Measurements from ENCODE around the gene CST2.
"Not testable (repeated sequence)": the region's sequence is repeated elsewhere in the genome, so short reads cannot be mapped to it uniquely, and the experiment has no call there.

The CST2 gene

GRCh38 chr20:23810349-23810748 lies 16.2 kb downstream of the CST2 start:
- not testable (repeated sequence) for DNase-seq (ENCODE audit: low read depth in 2 of 2)

DNA sequence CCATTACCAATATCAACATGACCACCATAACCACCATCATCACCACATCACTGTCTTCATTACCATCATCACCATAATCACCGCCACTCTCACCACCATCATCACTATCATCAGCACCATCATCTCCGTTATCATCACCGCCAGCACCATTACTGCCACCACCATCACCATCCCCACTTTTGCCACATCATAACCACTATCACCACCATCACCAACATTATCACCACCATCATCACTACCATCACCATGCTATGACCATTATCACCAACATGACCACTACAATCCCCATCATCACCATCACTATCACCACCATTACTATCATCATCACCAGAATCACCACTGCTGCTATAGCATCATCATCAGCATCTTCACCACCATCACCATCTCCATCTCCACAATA lies 25.7 kb downstream of the CST2 start:
- no peak for DNase-seq (ENCODE audit: low read depth in 2 of 2)

DNA sequence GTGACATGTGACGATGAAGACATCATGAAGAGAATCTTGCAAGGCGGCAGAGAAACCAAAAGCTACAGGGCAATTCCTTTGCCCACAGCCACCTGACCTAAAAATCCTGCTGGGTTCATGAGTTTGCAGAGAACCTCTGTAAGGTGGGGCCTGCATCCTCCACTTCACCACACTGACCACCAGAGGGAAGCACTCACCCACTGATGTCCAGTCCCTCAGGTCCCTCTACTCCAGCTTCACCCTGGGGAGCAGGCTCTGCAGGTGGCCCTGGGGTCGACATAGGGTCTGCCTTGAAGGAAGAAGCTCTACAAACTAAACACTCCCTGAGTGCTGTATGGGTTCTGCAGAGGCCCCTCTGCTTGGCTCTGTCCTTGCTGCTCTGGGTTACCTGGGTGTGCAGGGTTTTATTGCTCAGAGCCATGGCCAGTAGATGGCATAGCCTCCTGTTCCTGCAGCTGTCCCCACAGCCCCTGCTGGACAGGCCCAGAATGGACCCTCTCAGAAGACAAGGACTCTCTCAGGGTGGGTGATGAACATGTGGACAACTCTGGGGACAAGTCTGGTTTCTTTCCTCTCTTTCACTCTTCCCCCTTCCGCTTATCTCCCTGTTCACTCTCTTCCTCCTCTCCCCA lies 27.2 kb downstream of the CST2 start:
- peak in 1 of 2 donors; percentile 2 for DNase-seq (ENCODE audit: low read depth in 2 of 2)

- DNase-seq (ENCODE audit: low read depth in 2 of 2), result no peak
These were observed 31.0 kb downstream of the CST2 start for GRCh38 chr20:23795526-23795925.

DNA sequence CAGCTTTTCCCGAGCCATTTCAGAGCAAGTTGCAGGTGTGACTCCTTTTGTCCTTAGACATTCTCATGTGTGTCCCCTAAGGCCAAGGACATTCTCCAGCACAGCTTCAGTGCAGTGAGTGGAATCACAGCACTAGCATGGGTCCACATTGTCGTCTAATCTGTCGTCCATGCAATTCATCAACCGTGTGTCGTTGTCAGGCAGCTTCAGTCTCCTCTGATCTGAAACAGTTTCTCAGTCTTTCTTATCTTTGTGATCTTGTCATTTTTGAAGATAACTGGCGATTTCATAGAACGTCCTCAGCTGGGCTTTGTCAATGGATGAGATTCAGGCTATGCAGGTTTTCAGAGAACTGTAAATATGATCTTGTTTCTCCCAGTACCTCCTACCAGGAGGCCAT lies 31.7 kb downstream of the CST2 start:
- no peak for DNase-seq (ENCODE audit: low read depth in 2 of 2)

DNA sequence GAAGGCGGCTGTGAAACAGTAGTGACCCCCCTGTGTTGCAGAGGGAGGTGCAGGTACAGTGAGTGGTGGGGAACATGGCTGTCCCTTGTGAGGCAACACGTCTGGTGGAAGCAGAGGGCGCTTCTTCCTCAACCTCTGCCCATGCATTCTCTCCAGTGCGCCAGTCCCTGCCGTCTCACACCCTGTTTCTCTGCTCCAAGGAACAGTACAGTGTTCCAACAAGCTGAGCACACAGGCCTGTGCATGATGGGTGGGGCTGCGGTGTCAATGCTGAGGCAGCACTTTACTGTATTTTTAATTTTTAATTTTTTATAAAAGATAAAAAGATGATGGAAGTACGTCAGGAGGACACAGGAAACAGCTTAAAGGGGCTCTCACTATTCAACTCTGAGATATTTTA lies 32.5 kb downstream of the CST2 start:
- DNase-seq (ENCODE audit: low read depth in 2 of 2), result no peak

- DNase-seq (ENCODE audit: low read depth in 2 of 2), result no peak
These were observed 43.1 kb downstream of the CST2 start for GRCh38 chr20:23783447-23783846.

GRCh38 chr20:23782366-23782983 lies 44.1 kb downstream of the CST2 start:
- no peak for DNase-seq (ENCODE audit: low read depth in 2 of 2)

GRCh38 chr20:23778676-23779075 lies 47.9 kb downstream of the CST2 start:
- not testable (repeated sequence) for DNase-seq (ENCODE audit: low read depth in 2 of 2)

DNA sequence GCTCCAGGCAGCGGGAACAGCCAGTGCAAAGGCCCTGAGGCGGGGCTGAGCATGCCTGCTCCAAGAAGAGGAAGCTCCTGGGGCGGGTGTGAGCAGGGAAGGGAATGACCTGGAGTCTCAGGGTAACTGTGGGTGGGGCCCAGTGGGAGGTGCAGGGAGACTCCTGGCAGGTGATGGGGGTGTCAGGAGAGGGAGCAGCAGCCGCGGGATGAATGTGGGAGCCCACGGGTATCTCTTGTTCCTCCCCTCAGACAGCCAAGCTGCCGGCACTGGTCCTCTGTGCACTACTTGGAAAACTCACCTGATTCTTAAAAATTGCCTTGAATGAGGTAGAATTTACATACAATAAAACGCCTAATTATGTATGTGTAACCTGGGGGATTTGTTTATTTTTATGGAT lies 49.1 kb downstream of the CST2 start:
- DNase-seq (ENCODE audit: low read depth in 2 of 2), result not testable (repeated sequence)

DNA sequence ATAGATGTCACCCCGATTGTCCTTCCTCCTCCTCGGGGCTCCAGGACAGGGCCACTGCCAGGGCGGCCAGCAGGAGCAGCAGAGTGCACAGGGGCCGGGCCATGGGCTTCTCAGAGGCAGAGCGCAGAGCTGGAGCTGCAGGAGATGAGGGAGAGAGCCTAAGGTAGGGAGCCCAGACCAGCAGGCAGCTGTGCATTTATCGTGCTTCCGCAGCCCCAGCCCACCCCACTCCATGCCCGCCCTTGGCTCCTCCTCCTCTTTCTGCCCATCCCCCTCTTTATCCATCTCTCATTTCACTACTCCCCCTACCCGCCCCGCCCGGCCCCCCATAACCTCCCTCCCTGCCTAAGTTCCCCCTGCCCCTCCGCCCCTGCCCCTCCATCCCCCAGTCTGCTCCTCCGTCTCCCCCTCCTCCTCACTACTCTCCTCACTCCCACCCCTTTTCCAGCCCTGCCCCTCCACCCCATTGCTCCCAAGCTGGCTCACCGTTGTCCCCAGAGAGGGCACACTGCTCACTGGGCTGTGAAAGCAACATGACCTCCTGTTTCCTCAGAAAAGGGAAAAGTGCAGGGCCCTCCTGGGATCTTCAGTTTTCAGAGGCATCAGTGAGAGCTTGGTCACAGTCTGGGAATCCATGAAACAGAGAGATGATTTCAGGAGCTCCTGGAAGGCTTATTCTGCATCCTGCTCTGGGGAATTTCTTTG lies 50.3 kb downstream of the CST2 start:
- no peak for DNase-seq (ENCODE audit: low read depth in 2 of 2)

DNA sequence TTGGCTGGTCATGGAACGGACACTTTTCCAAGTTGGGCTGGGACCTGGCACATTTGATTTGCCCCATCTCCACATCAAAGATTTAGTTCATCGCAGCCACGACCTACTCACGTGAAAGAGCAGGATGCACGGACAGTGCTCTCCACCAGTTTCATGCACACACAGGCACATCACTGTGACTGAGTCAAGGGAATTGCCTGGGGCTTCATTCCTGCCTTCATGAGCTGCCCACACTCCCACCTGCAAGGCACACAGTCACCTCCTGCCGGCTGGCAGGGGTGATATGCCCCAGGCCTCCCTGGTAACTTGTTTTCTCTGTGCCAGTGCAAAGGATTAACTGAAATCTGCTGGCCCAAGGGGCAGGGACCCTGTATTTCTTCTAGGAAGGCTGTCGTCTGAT lies 52.4 kb downstream of the CST2 start:
- no peak for DNase-seq (ENCODE audit: low read depth in 2 of 2)

All from stimulated activated CD8-positive, alpha-beta memory T cell treated with anti-CD3 and anti-CD28 coated beads, Interleukin-7, amount 100 ng/mL, for 1 hour (primary cell).